Stimulated activated CD4-positive, alpha-beta T cell treated with anti-CD3 and anti-CD28 coated beads, Interleukin-1b, Interleukin-23, amount 100 ng/mL, for 48 hours (primary cell): ENCODE measurements around the gene DOCK11.

ENCODE experiments used
- DNase-seq: peaks from one replicate; pipeline ENCODE4 v3.0.0-alpha.2; 2020

Gene DOCK11

DNA sequence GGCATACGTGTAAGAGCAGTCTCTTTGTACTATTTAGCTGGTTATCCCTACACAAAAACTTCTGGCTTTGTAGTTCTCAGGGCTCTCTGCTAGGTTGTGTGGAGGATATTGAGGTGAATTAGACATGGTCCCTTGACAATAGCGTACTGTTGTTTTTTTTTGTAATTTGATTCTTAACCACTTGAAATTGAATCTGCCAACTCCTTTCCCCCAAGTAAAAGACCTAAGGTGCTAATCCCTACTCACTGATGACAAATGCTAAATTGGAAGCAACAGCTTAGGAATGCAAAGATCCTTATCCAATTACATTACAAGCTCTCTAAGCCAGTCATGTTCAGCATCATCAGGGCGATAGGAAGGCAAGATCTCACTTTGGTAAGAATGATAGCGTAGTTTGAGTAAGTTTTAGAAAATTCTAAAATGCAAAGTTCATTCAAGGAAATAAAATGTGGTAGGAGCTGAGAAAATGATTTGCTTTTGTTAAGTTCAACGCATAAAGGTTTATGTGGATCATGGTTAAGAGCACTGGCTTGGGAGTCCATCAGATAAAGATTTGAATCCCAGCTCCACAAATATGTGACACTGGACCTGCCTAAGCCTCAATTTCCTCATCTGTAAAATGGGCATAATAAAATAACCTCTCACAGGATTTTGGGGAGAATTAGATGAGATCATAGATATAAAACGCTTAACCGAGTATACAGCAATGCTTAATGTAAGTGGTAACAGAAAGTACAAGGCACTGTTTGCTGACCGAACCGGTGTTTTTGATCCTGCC lies 39.3 kb downstream of the DOCK11 start:
- DNase-seq = no peak

GRCh38 chrX:118536204-118536603 lies 40.6 kb downstream of the DOCK11 start:
- no peak for DNase-seq

DNA sequence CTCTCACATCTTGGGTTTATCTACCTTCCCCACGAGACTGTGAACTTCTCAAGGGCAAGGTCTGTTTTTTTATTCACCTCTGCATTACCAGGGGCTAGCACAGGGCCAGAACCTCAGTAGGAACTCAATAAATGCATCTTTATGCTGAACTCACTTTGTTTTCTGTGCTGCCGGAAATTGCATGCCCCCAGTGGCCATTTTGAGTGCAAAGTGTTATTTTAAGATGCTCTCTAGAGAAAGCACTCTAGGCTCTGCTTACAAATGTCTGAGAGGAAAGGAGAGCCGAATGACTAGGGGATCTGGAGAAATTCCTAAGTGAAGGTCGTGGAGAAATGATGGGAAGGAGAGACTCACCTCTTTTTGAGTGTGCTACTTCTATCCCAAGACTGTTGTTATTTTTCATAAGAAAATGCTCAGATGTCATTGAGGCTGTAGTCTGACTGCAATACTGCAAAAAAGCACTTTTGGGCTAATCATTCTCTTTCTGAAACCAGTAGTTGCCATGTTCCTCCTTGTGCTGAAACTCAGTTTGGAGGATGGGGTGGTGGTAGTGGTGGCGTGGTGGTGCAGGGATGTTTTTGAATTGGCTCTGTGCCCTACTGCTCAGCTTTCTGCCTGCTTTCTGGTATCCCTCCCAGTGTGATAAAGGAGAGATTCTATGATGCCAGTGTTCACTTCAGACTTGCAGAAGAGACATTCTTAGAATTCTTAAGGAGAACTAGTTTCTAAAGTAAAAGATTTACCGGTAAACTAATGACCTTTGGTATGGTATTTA lies 41.3 kb downstream of the DOCK11 start:
- DNase-seq = peak; percentile 36

- DNase-seq = no peak
Measured at GRCh38 chrX:118538386-118538785, 42.8 kb downstream of the DOCK11 start.

GRCh38 chrX:118540342-118540741 lies 44.7 kb downstream of the DOCK11 start:
- no peak for DNase-seq

GRCh38 chrX:118541482-118541881 lies 45.9 kb downstream of the DOCK11 start:
- DNase-seq = no peak

- no peak for DNase-seq
Measured at GRCh38 chrX:118545510-118545909, 49.9 kb downstream of the DOCK11 start.

GRCh38 chrX:118548841-118549240 lies 53.2 kb downstream of the DOCK11 start:
- DNase-seq = no peak

GRCh38 chrX:118550792-118551191 lies 55.2 kb downstream of the DOCK11 start:
- no peak for DNase-seq

- no peak for DNase-seq
Measured at GRCh38 chrX:118551426-118551825, 55.8 kb downstream of the DOCK11 start.

GRCh38 chrX:118552121-118552900 lies 56.7 kb downstream of the DOCK11 start:
- no peak for DNase-seq

DNA sequence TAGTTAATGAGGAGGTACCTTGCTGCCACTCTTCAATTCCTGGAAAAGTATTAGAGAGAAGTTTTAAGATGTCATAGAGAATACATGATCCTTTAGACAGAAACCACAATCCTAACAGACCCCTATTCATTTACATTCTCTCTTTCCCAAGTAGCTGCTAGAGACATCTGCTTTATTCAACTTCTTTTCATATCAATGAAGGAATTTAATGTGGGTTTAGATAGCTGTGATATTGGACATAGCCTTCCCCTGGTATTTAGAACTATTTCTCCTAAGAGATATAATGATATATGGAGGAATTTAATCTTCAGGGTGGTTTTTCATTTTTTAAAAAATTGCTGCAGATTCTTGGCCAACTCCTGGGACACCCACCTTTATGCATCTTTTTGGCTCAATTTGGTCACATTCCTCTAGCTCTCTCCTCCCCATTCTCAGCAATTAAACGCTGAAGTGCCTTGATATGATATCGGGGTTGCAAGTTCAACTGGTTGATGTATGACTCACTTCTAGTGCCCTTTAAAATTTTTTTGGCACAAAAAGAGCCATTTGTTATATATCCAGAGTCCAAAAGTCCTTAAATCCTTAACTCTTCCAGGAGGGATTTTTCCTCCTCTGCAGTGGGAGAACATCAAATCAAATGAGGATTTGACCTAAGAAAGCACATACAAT lies 57.6 kb downstream of the DOCK11 start:
- no peak for DNase-seq

DNA sequence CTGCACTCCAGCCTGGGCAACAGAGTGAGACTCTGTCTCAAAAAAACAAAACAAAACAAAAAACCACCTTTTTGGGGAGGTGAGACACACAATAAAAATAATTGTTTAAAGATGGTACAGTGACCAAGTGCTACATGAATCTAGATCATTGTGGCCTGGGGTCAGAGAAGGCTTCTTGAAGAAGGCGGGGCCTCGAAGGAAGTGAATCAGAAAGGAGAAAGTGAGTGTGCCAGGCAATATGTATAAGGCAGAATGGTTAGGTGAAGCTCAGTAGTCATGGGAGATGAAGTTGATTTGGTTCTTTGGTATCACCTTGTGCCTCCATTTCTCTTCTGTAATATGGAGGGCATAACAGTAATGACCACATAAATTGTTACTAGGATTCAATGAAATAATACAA lies 58.9 kb downstream of the DOCK11 start:
- peak; percentile 21 for DNase-seq

DNA sequence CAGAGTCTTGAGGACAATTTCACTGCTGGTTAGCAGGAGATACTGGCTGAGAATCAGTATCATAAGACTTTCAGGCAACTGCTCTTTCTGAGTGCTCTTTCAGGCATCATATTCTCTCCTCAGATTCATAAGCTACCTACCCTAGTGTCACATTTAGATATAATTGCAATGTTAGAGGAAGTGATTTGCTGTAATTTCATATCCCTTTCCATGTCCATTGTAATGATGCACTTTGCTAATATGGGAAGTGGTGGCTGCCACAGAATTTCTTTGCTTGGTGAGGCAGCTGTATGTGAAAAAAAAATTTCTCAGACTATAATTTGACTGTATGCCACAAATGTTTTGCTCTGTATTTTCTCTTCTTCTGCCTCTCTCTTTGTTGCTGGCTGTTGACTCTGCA lies 63.3 kb downstream of the DOCK11 start:
- no peak for DNase-seq

GRCh38 chrX:118560489-118560888 lies 64.9 kb downstream of the DOCK11 start:
- DNase-seq = no peak

GRCh38 chrX:118562582-118563164 lies 67.1 kb downstream of the DOCK11 start:
- DNase-seq = no peak

DNA sequence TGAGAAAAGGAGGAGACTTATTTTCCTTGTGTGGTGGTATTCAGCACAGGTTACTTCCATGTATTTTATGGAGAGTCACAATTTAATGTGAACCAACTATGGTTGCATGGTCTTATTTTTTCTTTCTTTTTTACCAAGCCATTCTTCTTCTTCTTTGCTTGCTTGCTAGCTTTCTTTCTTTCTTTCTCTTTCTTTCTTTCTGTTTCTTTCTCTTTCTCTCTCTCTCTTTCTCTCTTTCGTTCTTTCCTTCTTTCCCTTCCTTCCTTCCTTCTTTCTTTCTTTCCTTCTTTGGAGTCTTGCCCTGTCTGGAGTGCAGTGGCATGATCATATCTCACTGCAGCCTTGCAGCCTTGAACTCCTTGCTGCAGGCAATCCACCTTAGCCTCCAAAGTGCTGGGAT lies 68.9 kb downstream of the DOCK11 start:
- DNase-seq = no peak

DNA sequence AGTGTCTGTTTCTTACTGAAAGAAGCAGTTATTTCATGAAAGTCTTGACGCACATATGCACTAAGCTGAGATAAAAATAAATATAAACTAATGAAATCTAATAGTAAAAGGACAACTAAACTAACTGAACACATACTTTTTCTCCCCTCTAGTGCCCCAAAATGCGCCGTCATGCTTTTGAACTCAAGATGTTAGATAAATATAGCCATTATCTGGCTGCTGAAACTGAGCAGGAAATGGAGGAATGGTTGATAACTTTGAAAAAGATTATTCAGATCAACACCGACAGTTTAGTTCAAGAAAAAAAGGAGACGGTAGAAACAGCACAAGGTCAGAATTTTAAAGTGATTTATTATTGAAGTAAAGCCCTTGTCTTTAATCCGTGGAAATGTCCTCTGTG lies 70.2 kb downstream of the DOCK11 start:
- no peak for DNase-seq

DNA sequence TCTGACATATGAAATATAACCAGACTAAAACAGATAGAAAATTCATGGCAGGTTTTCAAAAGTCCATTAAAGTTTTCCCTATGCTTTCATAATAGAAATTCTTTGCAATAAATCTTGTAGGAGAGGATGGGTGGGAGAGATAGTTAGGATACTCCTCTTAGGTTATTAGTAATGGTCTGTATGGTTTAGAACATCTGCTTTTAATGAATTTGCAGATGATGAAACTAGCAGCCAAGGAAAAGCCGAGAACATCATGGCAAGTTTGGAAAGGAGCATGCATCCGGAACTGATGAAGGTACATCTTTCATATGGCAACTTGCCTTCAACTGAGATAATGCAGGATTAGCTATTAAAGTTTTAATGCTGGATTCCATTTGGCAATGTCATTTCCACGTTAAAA lies 70.7 kb downstream of the DOCK11 start:
- no peak for DNase-seq

DNA sequence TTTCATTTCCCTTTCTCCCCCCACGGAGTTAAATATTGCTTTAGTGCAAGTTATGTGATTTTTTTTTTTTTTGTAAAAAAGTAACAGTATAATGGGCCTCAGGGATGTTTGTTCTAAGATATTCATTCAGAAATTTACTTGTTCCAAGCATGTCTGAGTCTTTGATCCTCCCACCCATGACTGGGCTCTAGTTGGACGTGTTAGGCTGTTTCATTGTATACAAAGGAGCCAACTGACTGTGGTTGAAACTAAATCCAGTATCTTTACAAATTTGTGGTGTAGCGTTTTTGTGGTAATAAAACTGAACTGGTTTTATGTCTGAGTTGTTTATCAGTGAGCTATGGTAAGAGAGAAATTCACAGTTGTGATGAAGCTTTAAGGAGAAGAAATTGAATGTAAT lies 74.1 kb downstream of the DOCK11 start:
- DNase-seq = peak; percentile 35

DNA sequence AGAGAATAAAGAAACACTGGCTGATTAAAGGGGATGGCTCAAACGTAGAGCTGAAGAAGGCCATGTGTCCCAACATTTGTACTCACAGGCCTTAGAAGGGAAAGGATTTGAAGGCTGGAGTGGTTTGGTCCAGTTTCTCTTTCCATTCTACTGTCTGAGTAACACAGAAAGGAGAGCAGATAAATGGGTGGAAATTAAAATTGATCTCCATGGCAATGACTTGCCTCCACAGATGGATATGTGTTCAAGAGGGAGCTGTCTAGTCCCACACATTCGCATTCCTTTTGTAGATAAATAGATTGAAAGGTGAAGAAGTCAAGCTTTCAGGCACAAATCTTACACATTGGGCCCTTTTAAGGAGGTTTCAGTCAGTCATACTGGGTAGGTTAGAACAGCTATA lies 74.6 kb downstream of the DOCK11 start:
- no peak for DNase-seq

DNA sequence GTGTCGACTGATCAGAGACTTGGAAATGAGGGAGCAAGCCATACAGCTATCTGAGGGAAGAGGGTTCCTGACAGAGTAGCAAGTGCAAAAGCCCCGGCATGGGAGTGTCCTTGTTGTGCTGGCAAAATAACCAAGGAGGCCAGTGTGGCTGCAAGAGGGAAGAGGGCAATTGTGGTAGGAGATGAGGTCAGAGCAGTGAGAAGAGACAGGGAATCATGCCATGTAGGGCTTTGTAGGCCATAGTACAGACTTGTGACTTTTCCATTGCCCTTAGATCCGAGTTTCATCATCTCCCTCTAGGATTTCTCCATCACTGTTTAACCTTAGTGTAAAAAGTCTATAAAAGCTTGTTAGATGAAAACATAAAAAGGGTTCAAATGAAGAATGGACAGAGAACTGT lies 76.2 kb downstream of the DOCK11 start:
- no peak for DNase-seq

- DNase-seq = no peak
Measured at GRCh38 chrX:118574666-118575065, 79.1 kb downstream of the DOCK11 start.
